ENCODE data around the gene LRP1B.

LRP1B gene

GRCh38 chr2:141497272-141497671 lies 633.5 kb downstream of the LRP1B start:
- DNase-seq, result no peak

- DNase-seq, result no peak
Measured at GRCh38 chr2:141496810-141497209, 634.0 kb downstream of the LRP1B start.

GRCh38 chr2:141493936-141494335 lies 636.9 kb downstream of the LRP1B start:
- DNase-seq, result no peak

- no peak for DNase-seq
Measured at GRCh38 chr2:141492816-141493215, 638.0 kb downstream of the LRP1B start.

- DNase-seq, result no peak
Measured at GRCh38 chr2:141490886-141491285, 639.9 kb downstream of the LRP1B start.

- no peak for DNase-seq
Measured at GRCh38 chr2:141482697-141483096, 648.1 kb downstream of the LRP1B start.

- no peak for DNase-seq
Measured at GRCh38 chr2:141475801-141476200, 655.0 kb downstream of the LRP1B start.

GRCh38 chr2:141468761-141469160 lies 662.1 kb downstream of the LRP1B start:
- no peak for DNase-seq

GRCh38 chr2:141467331-141467730 lies 663.5 kb downstream of the LRP1B start:
- DNase-seq, result no peak

GRCh38 chr2:141464995-141465394 lies 665.8 kb downstream of the LRP1B start:
- DNase-seq, result no peak

- DNase-seq, result no peak
Measured at GRCh38 chr2:141458351-141458750, 672.5 kb downstream of the LRP1B start.

GRCh38 chr2:141455877-141456276 lies 674.9 kb downstream of the LRP1B start:
- no peak for DNase-seq

- no peak for DNase-seq
Measured at GRCh38 chr2:141455211-141455826, 675.5 kb downstream of the LRP1B start.

- no peak for DNase-seq
Measured at GRCh38 chr2:141440072-141440635, 690.7 kb downstream of the LRP1B start.

GRCh38 chr2:141439524-141439923 lies 691.3 kb downstream of the LRP1B start:
- no peak for DNase-seq

- DNase-seq, result no peak
Measured at GRCh38 chr2:141438536-141438935, 692.3 kb downstream of the LRP1B start.

- DNase-seq, result no peak
Measured at GRCh38 chr2:141437521-141437920, 693.3 kb downstream of the LRP1B start.

- no peak for DNase-seq
Measured at GRCh38 chr2:141423124-141423523, 707.7 kb downstream of the LRP1B start.

GRCh38 chr2:141417246-141417797 lies 713.5 kb downstream of the LRP1B start:
- no peak for DNase-seq

GRCh38 chr2:141411419-141411818 lies 719.4 kb downstream of the LRP1B start:
- no peak for DNase-seq

GRCh38 chr2:141399270-141399669 lies 731.5 kb downstream of the LRP1B start:
- DNase-seq, result no peak

- no peak for DNase-seq
Measured at GRCh38 chr2:141393214-141393545, 737.6 kb downstream of the LRP1B start.

GRCh38 chr2:141392517-141393213 lies 738.2 kb downstream of the LRP1B start:
- DNase-seq, result no peak

- no peak for DNase-seq
Measured at GRCh38 chr2:141386168-141386567, 744.6 kb downstream of the LRP1B start.

Measured in left hindlimb (tissue), 1 donor.